HG02973 (cell line): ENCODE data around the gene CLIC1.
"Not testable (repeated sequence)": the region's sequence is repeated elsewhere in the genome, so short reads cannot be mapped to it uniquely, and the experiment has no call there.

ENCODE experiments used
- ATAC-seq: cut with Tn5 transposase; IDR thresholded peaks from one replicate; pipeline ENCODE4 v1.9.1; 2021; ENCODE audit warnings: moderate library complexity; ENCODE audit not compliant: unreplicated experiment

Gene CLIC1

DNA sequence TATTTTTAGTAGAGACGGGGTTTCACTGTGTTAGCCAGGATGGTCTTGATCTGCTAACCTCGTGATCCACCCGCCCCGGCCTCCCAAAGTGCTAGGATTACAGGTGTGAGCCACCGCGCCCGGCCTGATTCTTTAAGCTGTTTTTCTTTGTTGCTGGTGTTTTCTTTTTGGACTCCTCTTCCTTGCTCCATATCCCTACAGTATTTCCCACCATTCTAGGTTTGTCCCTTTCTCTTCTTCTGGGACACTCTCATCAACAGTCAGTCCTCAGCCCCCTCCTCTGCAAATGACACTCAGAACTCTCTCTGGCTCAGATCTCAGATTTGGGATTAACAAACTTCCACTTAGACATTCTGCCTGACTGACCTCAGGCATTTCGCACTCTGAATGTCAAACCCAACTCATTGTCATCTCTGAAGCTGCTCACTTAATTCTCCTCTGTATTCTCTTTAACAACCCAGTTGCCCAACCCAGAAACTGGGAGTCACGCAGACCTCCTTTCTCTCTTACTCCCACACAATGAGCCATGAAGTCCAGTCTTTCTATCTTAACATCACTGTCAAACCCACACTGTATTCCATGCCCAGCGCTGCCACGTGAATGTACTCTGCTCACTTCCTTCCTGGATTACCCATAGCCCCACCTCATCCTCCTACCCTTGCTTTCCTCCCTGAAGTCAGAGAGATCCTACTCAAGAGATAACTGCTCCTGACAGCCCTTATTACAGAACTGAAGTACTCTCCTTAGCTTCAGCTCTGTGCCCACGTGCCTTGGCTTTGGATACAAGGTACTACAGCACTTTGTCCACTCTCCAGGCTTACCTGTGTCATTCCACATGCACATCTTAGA is 10.6 kb downstream of the CLIC1 start:
- no peak for ATAC-seq

DNA sequence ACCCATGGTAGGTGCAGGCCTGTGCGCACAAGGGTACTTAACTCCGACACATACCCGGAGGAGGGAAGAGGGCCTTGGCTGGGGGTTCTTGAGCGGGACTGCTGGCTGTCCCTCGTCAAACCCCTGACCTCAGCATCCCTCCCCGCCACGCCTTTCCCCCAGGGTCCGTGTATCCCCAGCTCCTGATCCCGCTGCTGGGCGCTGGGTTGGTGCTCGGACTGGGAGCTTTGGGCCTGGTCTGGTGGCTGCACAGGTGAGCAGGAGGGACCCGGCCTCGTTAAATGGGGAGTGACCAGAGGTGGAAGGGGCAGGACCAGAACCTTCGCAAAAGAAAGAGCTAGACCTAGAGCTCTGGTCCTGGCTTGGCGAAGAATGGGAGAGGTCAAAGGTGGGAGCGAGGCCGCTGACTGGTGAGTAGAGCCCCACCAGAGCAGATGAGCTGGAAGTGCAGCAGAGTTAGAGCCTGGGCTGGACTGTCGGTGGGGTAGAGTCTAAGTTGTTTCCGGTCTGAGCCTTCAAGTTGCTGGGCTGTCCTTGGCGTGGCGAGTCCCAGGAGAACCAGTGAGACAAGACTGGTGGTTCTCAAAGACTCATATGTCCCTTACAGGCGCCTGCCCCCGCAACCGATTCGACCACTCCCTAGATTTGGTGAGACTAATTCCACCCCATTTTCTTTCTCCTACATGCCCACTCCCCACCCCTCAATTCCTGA is 12.2 kb downstream of the CLIC1 start:
- no peak for ATAC-seq

DNA sequence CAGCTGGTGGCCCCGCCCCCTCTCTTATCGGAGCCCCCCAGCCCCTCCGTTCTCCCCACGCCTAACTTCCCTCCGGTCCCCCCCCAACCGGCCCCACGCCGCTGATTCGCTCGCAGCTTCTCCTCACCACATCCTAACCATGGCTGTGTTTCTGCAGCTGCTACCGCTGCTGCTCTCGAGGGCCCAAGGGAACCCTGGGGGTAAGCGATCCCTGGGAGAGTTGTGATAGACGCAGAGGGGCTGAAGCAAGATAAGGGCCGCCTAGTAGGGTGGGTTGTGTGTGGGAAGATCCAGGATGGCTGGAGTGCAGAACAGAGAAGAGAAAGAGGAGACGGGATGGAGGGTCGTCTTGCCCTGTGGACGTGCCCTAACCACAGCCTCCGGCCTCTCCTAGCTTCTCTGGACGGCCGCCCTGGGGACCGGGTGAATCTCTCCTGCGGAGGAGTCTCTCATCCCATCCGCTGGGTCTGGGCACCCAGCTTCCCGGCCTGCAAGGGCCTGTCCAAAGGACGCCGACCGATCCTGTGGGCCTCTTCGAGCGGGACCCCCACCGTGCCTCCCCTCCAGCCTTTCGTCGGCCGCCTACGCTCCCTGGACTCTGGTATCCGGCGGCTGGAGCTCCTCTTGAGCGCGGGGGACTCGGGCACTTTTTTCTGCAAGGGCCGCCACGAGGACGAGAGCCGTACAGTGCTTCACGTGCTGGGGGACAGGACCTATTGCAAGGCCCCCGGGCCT is 12.9 kb downstream of the CLIC1 start, which contains the start of gene MPIG6B:
Gene MPIG6B, plus strand, starts transcription at position 129 of the 735 bp plus-strand sequence. Its CDS starts 11 bp downstream, at position 140.
- ATAC-seq = no peak

DNA sequence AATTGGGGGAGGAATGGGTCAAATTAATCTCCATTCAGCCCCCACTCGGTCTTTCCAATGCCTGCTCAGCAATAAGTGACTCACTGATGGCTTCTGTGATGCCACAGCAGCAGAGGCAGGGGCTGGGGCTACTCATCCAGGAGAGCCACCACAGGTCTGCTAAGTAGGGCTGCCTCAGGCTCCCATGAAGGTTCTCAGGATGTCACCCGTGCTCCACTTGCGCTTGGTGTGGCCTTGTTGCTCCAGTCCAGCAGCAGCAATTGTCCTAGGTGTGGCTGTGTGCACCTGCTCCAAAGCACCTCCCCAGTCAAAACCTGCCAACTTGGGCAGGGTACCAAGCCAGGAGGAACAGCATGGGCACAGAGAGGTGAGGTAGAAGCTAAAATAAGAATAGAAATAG is 14.2 kb downstream of the CLIC1 start:
- no peak for ATAC-seq

DNA sequence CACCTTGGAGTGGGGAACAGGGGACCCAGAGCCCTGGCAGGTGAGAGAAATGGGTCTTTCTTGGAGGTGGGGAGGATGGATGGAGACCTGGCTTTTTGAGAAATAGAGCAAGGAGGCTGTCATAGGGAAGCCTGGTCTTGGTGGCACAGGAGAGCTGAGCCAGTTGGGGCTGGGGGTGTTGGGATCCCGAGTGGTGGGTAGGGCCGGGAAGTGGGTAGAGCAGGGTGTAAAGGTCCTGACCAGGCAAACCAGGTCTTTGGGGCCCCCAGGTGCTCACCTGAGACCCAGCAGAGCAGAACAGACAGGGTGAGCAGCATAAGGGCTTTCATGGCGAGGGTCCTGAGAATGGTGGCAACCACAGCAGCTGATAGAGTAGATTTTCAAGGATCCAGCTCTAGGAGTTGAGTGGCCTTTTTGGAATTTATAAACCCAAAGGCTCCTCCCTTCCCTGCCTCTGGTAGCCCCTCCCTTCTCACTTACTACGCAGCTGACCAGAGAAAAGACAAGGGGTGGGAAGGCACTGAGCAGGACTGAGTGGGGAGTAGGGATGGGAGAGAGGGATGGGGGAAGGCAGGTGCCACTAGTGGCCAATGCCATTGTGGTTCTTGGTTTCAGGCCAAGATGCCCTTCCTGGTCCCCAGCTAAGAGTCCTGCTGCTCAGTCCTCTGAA is 14.8 kb downstream of the CLIC1 start, which contains the start of gene LY6G6C:
Gene LY6G6C, minus strand, starts transcription at position 396 of the 670 bp plus-strand sequence. Its CDS starts 67 bp downstream, at position 329.
- ATAC-seq = no peak

DNA sequence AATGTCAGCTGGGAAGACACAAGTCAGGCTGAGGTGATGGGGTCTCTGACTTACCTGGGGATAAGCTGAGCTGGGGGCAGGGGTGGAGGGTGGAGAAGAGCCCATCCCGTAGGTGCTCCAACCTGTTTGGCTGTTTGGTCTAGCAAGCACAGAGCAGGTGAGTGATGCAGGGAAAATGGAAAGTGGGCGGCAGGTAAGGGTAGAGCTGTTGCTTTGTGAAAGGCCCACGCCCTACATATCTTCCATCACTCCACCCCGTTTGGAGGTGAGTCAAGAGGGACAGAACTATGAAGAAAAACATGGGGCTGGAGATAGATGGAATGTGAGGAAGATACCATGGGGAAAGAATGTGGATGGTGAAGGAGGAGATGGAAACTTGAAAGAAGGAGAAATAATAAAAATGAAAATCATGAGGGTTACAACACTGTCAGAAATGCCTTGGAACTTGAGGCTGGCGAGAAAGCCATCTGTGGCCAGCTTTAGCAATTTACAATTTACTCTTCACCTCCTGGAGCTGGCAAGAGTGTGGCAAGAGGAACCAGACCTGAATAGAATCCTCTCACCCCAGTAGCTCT is 16.0 kb downstream of the CLIC1 start:
- ATAC-seq = no peak

DNA sequence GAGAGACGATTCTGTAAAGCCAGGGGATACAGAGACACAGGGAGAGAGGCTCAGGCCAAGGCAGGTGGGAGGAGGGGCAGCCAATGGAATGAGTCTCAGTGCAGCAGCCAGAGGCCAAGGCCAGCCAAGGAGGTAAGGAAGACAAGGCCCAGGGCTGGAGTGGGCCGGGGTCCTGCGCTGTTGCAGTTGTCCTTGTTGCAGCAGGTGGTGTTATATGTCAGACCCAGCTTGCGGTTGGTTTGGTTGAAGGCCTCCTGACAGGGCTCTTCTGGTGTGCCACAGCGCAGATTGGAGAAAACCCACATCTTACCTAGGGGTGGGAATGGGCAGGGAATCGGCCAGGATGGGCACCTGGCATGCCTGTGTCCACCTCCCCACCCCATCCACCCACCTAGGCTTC is 17.3 kb downstream of the CLIC1 start:
- no peak for ATAC-seq

DNA sequence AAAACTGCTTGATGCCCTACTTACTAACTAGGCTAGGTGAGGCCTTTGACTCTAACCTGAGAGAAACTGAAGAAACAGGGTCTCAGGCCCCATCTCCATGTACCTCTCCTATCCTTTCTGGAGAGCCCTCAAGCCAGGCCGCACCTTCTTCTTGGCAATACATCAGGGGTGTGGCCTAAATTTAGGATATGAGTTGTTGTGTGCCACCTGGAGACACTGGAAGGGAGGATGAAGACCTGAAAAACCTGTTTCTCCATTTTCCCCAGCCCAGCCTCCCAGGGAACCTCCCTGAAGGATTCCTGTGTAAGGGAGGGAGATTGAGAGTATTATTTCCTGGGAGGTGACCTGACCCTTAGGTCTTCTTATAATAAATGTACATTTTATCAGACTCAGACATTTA is 18.1 kb downstream of the CLIC1 start:
- ATAC-seq = no peak

DNA sequence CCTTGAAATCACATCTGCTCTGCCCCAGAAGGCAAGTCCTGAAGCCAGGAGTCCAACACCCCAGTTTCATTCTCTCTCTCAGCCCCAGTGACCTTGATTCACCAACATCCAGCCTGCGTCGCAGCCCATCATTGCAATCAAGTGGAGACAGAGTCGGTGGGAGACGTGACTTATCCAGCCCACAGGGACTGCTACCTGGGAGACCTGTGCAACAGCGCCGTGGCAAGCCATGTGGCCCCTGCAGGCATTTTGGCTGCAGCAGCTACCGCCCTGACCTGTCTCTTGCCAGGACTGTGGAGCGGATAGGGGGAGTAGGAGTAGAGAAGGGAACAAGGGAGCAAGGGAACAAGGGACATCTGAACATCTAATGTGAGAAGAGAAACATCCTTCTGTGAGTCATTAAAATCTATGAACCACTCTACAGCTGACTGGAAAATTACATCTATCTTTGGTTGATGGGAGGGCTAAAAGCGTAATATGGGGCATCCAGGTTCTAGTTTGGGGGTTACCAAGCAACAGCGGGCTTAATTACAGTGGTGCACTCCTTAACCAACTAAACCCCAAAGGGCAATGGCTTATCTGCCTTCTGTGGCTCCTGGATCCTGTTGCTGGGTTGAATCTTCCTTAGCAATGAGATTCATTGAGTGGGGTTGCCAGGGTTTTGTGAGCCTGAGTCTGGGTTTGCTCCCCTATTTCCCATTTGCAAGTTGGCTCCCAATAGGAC is 18.7 kb downstream of the CLIC1 start:
- ATAC-seq = no peak

DNA sequence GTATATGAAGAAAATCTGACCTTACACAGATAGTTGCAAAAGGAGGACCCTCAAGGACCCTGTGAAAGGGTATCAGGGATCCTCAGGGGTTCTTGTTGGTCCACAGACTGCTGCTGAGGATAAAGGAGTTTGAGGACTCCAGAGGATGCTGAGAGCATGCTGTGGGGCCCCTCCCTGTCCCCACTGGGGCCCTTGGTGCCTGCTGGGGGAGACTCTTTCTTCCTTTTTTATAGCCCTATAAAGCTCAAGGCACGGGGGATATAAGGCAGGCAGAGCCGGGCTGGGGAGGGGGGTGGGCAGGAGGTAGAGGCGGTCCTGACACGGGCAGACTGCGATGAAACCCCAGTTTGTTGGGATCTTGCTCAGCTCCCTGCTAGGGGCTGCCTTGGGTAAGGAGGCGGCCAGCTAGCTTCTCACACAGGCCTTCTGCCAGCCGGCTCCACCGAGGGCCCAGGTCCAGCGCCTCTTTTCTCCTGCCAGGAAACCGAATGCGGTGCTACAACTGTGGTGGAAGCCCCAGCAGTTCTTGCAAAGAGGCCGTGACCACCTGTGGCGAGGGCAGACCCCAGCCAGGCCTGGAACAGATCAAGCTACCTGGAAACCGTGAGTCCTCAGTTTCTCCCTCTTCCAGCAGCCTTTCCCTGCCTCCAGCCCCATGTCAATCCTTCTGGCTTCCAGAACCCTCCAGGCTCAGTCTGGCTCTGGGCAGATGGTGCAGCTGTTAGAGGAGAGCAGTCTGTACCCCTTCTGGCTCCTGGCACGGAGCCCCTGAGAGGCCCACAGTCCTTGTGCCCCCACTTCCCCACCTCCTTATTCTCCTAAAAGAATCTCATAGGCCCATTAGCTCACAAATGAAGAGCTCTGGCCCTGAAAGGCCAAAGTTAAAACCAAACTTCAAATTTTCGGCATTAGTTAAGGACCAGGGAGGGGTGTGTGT is 21.0 kb downstream of the CLIC1 start, which contains the start of gene LY6G6D:
Gene LY6G6D, plus strand, starts transcription at position 327 of the 937 bp plus-strand sequence. Its CDS starts 8 bp downstream, at position 335.
- no peak for ATAC-seq

DNA sequence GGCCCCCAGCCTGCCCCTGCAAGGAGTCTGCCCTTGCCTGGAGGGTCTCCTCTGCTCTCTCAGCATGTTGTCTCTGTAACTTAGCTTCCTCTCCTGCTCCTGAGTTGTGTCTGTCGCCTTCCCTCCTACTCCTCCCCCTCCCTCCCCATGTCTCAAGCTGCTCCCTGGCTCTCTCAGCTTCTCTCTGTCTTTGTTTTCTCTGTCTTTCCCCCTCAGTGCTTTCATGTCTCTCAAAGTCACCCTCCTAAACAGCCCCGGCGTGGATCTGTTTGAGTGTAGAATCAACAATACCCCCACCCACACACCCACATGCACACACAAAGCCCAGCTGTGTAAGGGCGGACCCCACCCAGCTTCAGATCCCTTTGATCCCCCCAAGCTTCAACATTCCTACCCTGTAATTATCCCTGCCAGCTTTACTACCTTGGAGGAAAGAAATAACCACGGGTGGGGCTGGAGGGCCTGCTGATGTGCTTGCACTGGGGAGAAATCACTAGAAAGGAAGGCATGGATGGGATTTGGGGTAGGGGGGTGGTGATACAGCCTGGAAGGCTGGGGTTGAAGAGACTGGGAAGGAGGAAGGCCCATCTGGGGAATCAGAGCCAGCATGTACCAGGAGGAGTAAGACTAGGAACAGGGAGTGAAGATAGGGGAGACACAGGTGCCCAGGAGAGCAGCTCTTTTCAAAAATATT is 22.2 kb downstream of the CLIC1 start:
- ATAC-seq = no peak

DNA sequence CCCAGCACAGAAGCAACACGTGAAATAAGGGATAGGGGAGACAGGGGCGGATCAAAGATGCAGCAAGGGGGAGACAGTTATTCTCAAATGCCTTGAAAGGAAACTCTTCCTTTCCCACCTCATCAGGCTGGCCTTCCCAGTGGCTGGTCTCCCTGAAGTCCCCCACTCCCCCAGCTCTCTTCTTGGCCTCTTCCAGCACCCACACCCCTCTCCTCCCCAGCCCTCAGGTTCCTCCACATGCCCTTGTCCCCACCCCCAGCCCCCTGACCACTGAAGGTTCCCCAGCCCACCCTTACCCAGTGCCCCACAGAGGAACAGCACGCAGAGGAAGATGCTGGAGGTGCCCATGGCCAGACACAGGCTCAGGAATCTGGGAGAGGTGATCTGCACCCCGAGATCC is 22.9 kb downstream of the CLIC1 start:
- no peak for ATAC-seq

DNA sequence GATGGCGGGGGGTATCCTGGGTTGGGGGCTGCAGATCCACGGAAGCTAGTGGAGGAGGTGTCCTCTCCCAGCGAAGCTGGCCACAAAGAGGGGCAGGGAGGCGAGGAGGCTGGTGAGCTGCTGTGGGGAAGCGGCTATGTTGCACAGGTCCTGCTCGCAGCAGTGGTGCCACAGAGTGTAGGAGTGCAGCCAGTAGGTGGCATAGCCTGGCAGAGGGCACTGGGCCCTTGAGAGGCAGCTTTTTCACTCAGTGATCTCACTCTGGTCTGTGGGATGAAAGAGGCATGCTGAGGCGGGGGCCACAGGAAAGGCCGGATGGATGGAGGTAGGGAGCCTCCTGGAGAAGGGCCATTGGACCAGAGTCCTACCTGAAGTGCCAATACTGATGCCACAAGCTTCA is 24.0 kb downstream of the CLIC1 start:
- no peak for ATAC-seq

DNA sequence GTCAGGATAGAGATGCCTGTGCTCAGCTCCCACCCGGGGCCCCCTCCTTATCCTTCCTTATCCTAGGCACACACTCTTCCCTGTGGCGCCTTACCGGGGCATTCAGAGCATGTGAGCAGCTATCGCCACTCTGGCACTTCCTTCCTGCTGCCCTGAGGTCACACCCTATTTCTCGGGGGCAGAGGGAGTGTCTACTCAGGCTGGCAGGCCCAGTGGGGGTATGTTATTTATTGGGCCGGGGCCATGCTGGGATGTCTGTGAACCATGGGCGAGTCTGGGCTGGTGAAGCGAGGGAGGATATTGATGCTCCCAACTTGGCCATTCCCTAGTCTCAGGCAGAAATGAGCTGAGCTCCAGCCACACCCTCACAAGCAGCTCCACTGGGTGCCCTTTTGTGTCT is 25.1 kb downstream of the CLIC1 start:
- ATAC-seq = no peak

DNA sequence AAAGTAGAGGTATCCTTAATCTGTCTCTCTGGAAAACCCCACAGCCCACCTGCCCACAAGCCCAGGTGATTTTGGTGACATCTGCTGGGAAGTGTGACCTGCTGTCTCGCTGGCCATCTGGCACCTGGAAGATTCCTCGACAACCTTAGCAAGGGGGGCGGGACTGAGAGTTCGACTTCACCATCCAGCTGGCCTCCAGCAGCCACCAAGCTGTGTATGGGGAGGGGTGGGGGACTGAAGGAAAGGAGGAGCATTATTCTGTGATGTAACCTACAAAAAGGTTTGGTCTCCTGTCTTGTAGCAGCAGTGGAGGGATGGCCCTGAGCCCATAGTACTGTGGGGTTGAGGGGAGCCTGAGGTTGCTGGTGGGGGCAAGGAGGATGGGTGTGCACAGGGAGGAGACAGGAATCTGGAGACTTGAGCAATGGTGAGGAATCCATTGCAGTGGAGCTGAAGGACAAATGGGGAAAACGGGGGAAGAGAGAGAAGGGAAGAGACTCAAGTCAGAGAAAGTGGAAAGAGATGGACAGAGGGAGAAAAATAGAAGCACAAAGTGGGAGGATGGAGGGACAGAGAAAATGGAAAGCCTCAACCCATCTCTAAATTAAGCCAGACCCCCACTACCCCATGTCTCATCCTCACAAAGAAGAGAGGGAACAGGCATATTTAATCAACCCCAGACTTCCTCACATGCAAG is 25.7 kb downstream of the CLIC1 start:
- no peak for ATAC-seq

DNA sequence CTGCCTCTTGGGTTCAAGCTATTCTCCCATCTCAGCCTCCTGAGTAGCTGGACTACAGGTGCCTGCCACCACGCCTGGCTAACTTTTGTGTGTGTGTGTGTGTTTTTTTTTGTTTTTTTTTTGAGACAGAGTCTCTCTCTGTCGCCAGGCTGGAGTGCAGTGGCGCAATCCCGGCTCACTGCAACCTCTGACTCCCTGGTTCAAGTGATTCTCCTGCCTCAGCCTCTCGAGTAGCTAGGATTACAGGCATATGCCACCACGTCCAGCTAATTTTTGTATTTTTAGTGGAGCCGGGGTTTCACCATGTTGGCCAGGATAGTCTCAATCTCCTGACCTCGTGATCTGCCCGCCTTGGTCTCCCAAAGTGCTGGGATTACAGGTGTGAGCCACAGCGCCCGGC is 27.2 kb downstream of the CLIC1 start:
- ATAC-seq = not testable (repeated sequence)

DNA sequence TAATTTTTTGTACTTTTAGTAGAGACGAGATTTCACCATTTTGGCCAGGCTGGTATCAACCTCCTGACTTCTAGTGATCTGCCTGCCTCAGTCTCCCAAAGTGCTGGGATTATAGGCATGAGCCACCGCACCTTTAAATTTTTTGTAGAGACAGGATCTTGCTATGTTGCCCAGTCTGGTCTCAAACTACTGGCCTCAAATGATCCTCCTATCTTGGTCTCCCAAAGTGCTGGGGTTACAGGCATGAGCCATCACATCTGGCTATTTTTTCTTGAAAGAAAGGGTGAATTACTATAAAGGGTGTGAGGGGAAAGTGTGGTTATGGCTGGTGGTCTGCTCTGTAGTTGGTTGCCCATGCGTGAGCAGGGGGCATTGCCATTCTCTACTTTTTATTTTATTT is 28.1 kb downstream of the CLIC1 start:
- no peak for ATAC-seq
